ENCODE data around the gene ERMARD. TPM values are rescaled to one million over a fixed set of nuclear protein-coding genes. Genes with fewer than 3 reads are reported as not detected.

ERMARD gene
- total RNA-seq, 1 donor from 2014 or later, result 41.5 TPM

- H3K27me3 ChIP-seq, result no peaks in the 10 kb centered on the region
- H3K4me3 ChIP-seq, result no peak overlapping the region
- intact Hi-C loops (cut with DNase I), result no loop called here
- H3K27ac ChIP-seq, result no peak overlapping the region
- no peaks in the 10 kb centered on the region for H3K36me3 ChIP-seq
- no peaks in the 10 kb centered on the region for H3K4me1 ChIP-seq
- DNase-seq (ENCODE audit: extremely low spot score in 2 of 2), result peak in 1 of 2 donors; percentile 71
- H3K9me3 ChIP-seq, result no peaks in the 10 kb centered on the region
- TF ChIP-seq CTCF (IDR thresholded peaks at IDR 0.05), result no peak
Observed at GRCh38 chr6:169811072-169811471, 59.6 kb downstream of the ERMARD start.

GRCh38 chr6:169811521-169812256 is 60.3 kb downstream of the ERMARD start:
- Histone ChIP-seq H3K27me3 (no peaks in the 10 kb centered on the region), H3K27ac (no peak overlapping the region), H3K36me3 (no peaks in the 10 kb centered on the region), H3K4me3 (no peak overlapping the region), H3K4me1 (no peaks in the 10 kb centered on the region), H3K9me3 (no peaks in the 10 kb centered on the region)
- TF ChIP-seq POLR2AphosphoS5 (IDR thresholded peaks at IDR 0.05; ENCODE audit: insufficient read depth in 1 of 2, low read depth in 1 of 2), result no peak
- TF ChIP-seq POLR2A (IDR thresholded peaks at IDR 0.05), result no peak
- TF ChIP-seq CTCF (IDR thresholded peaks at IDR 0.05), result no peak
- intact Hi-C loops (cut with DNase I), result no loop called here
- no peak for DNase-seq (ENCODE audit: extremely low spot score in 2 of 2)

GRCh38 chr6:169812257-169812644 is 60.8 kb downstream of the ERMARD start:
- Histone ChIP-seq H3K4me3 (no peak overlapping the region), H3K36me3 (no peaks in the 10 kb centered on the region), H3K4me1 (no peaks in the 10 kb centered on the region), H3K9me3 (no peaks in the 10 kb centered on the region), H3K27ac (no peak overlapping the region), H3K27me3 (no peaks in the 10 kb centered on the region)
- TF ChIP-seq CTCF (IDR thresholded peaks at IDR 0.05) (no peak), POLR2A (IDR thresholded peaks at IDR 0.05) (no peak), POLR2AphosphoS5 (IDR thresholded peaks at IDR 0.05; ENCODE audit: insufficient read depth in 1 of 2, low read depth in 1 of 2) (no peak)
- no peak for DNase-seq (ENCODE audit: extremely low spot score in 2 of 2)
- intact Hi-C loops (cut with DNase I), result no loop called here

- Histone ChIP-seq H3K9me3 (no peaks in the 10 kb centered on the region), H3K36me3 (no peaks in the 10 kb centered on the region), H3K27me3 (no peaks in the 10 kb centered on the region), H3K4me1 (no peaks in the 10 kb centered on the region), H3K27ac (no peak overlapping the region), H3K4me3 (no peak overlapping the region)
- TF ChIP-seq POLR2AphosphoS5 (IDR thresholded peaks at IDR 0.05; ENCODE audit: insufficient read depth in 1 of 2, low read depth in 1 of 2) (no peak), CTCF (IDR thresholded peaks at IDR 0.05) (no peak), POLR2A (IDR thresholded peaks at IDR 0.05) (no peak)
- intact Hi-C loops (cut with DNase I), result no loop called here
- DNase-seq (ENCODE audit: extremely low spot score in 2 of 2), result peak in 1 of 2 donors; percentile 75
Observed at GRCh38 chr6:169813969-169814368, 62.5 kb downstream of the ERMARD start.

- H3K4me1 ChIP-seq, result no peaks in the 10 kb centered on the region
- no peaks in the 10 kb centered on the region for H3K36me3 ChIP-seq
- H3K4me3 ChIP-seq, result no peak overlapping the region
- no peak for TF ChIP-seq POLR2AphosphoS5 (IDR thresholded peaks at IDR 0.05; ENCODE audit: insufficient read depth in 1 of 2, low read depth in 1 of 2)
- no peak for TF ChIP-seq CTCF (IDR thresholded peaks at IDR 0.05)
- no peak for TF ChIP-seq POLR2A (IDR thresholded peaks at IDR 0.05)
- no peaks in the 10 kb centered on the region for H3K27me3 ChIP-seq
- no peak for DNase-seq (ENCODE audit: extremely low spot score in 2 of 2)
- no peak overlapping the region for H3K27ac ChIP-seq
- intact Hi-C loops (cut with DNase I), result no loop called here
- H3K9me3 ChIP-seq, result no peaks in the 10 kb centered on the region
Observed at GRCh38 chr6:169816054-169816453, 64.6 kb downstream of the ERMARD start.
